CD4-positive, alpha-beta T cell (primary cell): ENCODE data around the gene TUBB3. TPM values are rescaled to one million over a fixed set of nuclear protein-coding genes. Genes with fewer than 3 reads are reported as not detected.

Experiments used
- ATAC-seq: fragments of 200-7000 bp; cut with Tn5 transposase; one replicate; pipeline ENCODE4 v1.10.0; 2022; ENCODE audit warnings: mild to moderate bottlenecking; ENCODE audit not compliant: poor library complexity
- CTCF ChIA-PET: fragments of 350-600 bp; sonication (Branson Sonifier 250); formaldehyde crosslinking; loops from one replicate; lab custom pipeline; 2021; ENCODE audit warnings: antibody characterized with exemption, inconsistent platforms; lab: Charles Lee
- POLR2A ChIA-PET: fragments of 350-600 bp; sonication (Branson Sonifier 250); formaldehyde crosslinking; loops from one replicate; lab custom pipeline; 2021; ENCODE audit warnings: antibody characterized with exemption, inconsistent platforms; lab: Charles Lee
- DNase-seq, 14 experiments: peaks; one replicate each; pipeline ENCODE4 v3.0.0-alpha.2; 2013 to 2020; ENCODE audit warnings: mixed read lengths in 2 of 14
- H3K27ac ChIP-seq, 2 donors: one replicate each; pipeline versions ENCODE4 v1.5.1 to v1.7.0; 2013; ENCODE audit warnings: low read length in 2 of 2, low read depth in 1 of 2, mild to moderate bottlenecking in 1 of 2
- H3K27me3 ChIP-seq, 2 experiments: 1 replicate in 1 of 2; 2 replicates in 1 of 2; pipeline versions ENCODE4 v1.6.1 to v1.7.0; 2013; ENCODE audit warnings: low read length in 2 of 2, control low read depth in 1 of 2, mild to moderate bottlenecking in 1 of 2, moderate library complexity in 1 of 2; ENCODE audit not compliant: insufficient read depth in 2 of 2, control insufficient read depth in 1 of 2
- H3K36me3 ChIP-seq: one replicate; pipeline ENCODE4 v1.6.1; 2013; ENCODE audit warnings: low read length, control low read depth; ENCODE audit not compliant: insufficient read depth
- H3K4me1 ChIP-seq: one replicate; pipeline ENCODE4 v1.6.1; 2013; ENCODE audit warnings: low read length, control low read depth; ENCODE audit not compliant: insufficient read depth
- H3K4me3 ChIP-seq: one replicate; pipeline ENCODE4 v1.5.1; 2013; ENCODE audit warnings: mild to moderate bottlenecking, low read length, moderate library complexity
- H3K9me3 ChIP-seq, 2 experiments: 1 replicate in 1 of 2; 2 replicates in 1 of 2; pipeline versions ENCODE4 v1.6.1 to v1.7.0; 2013; ENCODE audit warnings: low read length in 2 of 2, mild to moderate bottlenecking in 2 of 2, control low read depth in 1 of 2, moderate library complexity in 1 of 2; ENCODE audit not compliant: control insufficient read depth in 1 of 2, insufficient read depth in 1 of 2
- H3K27ac Mint-ChIP-seq: one replicate; pipeline ENCODE4 v1.8.0; 2020; ENCODE audit warnings: mixed read lengths
- H3K27me3 Mint-ChIP-seq: one replicate; pipeline ENCODE4 v1.8.0; 2021; ENCODE audit warnings: mixed read lengths
- H3K36me3 Mint-ChIP-seq: one replicate; pipeline ENCODE4 v1.8.0; 2021; ENCODE audit warnings: low read depth, mixed read lengths
- H3K4me1 Mint-ChIP-seq: one replicate; pipeline ENCODE4 v1.8.0; 2021; ENCODE audit warnings: low read depth, mixed read lengths
- H3K4me3 Mint-ChIP-seq: one replicate; pipeline ENCODE4 v1.8.0; 2020; ENCODE audit warnings: mild to moderate bottlenecking, mixed read lengths
- H3K9me3 Mint-ChIP-seq: one replicate; pipeline ENCODE4 v1.8.0; 2020; ENCODE audit warnings: mixed read lengths
- CTCF ChIP-seq: fragments of 200-600 bp; IDR thresholded peaks from one replicate; pipeline ENCODE4 v1.8.0; 2022; ENCODE audit warnings: antibody characterized with exemption, mild to moderate bottlenecking
- intact Hi-C, 2 experiments: fragments of 100-400 bp; cut with DNase I in 1 of 2; cut with micrococcal nuclease in 1 of 2; formaldehyde crosslinking; loops; one replicate each; pipeline versions ENCODE4 v1.15.1 to v1.9.0; 2023 to 2025; cut with DNase I, micrococcal nuclease
- total RNA-seq, 174 experiments: library from RNA in 2 of 174; stranded (reverse) in 2 of 174; gene quantifications; one replicate each; pipeline ENCODE4 v1.2.3 and lab custom pipeline; 2021 to 2026

TUBB3 gene
- total RNA-seq, 2 experiments from 2014 or later = 0.78 to 0.88 TPM

- Histone ChIP-seq H3K27ac (no peak overlapping the region), H3K27me3 (no peaks in the 10 kb centered on the region), H3K4me1 (peaks cover 11% of the 10 kb centered on the region), H3K36me3 (peaks cover 58% of the 10 kb centered on the region), H3K4me3 (no peak overlapping the region), H3K9me3 (no peaks in the 10 kb centered on the region)
- H3K9me3 Mint-ChIP-seq = no peaks in the 10 kb centered on the region
- no peaks in the 10 kb centered on the region for H3K27me3 Mint-ChIP-seq
- no peak for ATAC-seq
- no peak for TF ChIP-seq CTCF
- H3K4me3 Mint-ChIP-seq = no peak overlapping the region
- peaks cover 3% of the 10 kb centered on the region for H3K4me1 Mint-ChIP-seq
- H3K27ac Mint-ChIP-seq = no peak overlapping the region
- no peak for DNase-seq
- intact Hi-C loops = no loop called here
- ChIA-PET CTCF (interaction anchor here (1.2 to 1.4 kb wide), 3 partner anchors 10 to 209 kb away, joined by 3 to 6 read pairs (median 3); partner anchors contain the start of gene MC1R), POLR2A (interaction anchor here (0.9 to 1.6 kb wide), 2 partner anchors 35 to 208 kb away, joined by 4 to 6 read pairs; partner anchors contain the start of gene TCF25)
- peaks cover 53% of the 10 kb centered on the region for H3K36me3 Mint-ChIP-seq
These were observed 14.9 kb upstream of the TUBB3 start for GRCh38 chr16:89908236-89908635.

DNA sequence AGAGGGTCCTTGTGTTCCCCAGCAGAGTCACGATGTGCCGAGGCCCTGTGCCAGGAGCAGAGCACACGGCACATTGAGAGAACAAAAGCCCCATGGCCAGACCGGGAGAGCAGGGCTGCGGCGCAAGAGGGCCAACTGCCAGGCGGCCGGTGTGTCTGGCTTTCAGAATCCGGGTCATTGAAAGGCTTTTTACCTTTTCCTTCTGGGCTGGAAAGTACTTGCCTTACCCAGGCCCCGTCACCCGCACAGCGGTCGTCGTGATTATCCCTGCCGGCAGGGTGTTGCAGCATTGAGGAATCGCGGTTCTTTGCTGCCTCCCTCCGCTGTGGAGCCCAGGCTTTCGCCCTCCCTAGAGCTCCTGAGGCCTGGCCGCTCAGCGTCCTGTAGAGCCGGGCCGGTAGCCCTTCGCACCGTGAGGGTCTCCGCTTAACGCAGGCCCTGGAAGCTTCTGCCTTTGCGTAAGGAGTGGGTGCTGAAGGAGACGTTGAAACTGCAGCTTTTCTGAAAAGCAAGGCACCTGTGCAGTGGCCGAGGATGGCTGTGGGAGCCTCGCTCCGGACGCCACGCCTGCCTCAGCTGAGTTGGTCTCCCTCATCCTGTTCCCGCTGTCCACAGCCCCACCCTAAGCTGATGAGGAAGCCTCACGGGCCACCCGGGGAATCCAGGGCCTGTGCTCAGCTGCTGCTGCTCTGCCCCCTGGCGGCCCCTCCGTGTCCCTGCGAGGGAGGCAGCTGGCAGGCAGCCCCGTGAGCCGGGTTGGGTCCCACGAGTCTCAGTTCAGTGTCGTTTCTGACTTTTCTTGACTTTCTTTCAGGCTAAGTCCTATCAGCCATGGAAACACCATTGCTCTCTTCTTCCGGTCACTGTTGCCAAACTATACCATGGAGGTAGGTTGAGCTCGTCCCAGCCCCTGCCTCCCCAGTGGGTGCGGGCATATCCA lies 13.1 kb upstream of the TUBB3 start:
- Mint-ChIP-seq H3K27ac (no peak overlapping the region), H3K9me3 (no peaks in the 10 kb centered on the region), H3K4me3 (no peak overlapping the region), H3K36me3 (peaks cover 40% of the 10 kb centered on the region), H3K27me3 (no peaks in the 10 kb centered on the region), H3K4me1 (peaks cover 3% of the 10 kb centered on the region)
- peak; percentile 83 for TF ChIP-seq CTCF
- ChIA-PET CTCF (interaction anchor here (0.6 to 2.1 kb wide), 15 partner anchors 9 to 210 kb away, joined by 3 to 12 read pairs (median 4); partner anchors contain the start of genes DEF8, MC1R and TCF25), POLR2A (interaction anchor here (0.8 to 1.7 kb wide), 6 partner anchors 9 to 210 kb away, joined by 3 to 11 read pairs (median 4); partner anchors contain the start of genes MC1R, SPATA2L and TCF25)
- peaks cover 11% of the 10 kb centered on the region for H3K4me1 ChIP-seq
- no peaks in the 10 kb centered on the region for H3K27me3 ChIP-seq
- ATAC-seq (peak; percentile 85), DNase-seq (peak; percentile 51 to 84 (median 64))
- no peaks in the 10 kb centered on the region for H3K9me3 ChIP-seq
- H3K36me3 ChIP-seq = peaks cover 43% of the 10 kb centered on the region
- no peak overlapping the region for H3K4me3 ChIP-seq
- H3K27ac ChIP-seq = no peak overlapping the region
- intact Hi-C loops = loop anchor here (1.0 to 2.0 kb wide), 2 partner anchors 204 to 209 kb away; partner anchors contain the start of gene SPATA2L (in 1 of the 2)

DNA sequence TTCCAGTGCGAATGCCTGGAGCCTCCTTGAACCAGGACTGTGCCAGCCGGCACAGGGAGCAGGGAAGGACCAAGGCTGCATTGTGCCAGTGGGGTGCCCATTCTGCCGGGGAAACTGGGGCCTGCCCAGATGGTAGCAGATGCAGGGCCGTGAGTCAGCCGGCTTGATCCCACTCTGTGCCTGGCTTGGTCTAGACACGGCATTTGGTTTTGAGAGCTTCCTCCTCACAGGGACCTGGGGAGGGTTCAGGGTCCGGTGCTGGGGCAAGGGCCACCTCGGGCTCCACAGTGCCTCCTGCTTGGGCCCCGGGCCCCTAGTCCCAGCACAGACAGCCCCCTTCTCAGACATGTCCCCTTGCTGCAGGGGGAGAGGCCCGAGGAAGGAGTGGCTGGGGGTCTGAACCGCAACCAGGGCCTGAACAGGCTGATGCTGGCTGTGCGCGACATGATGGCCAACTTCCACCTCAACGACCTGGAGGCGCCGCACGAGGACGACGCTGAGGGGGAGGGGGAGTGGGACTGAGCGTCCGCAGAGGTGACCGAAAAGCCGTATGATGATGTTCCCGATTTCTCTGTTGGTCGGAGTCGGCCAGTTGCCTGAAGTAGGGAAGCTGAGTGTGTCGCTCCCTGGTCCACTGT lies 12.3 kb upstream of the TUBB3 start:
- Histone ChIP-seq H3K4me3 (no peak overlapping the region), H3K36me3 (peaks cover 35% of the 10 kb centered on the region), H3K27ac (no peak overlapping the region), H3K9me3 (no peaks in the 10 kb centered on the region), H3K27me3 (no peaks in the 10 kb centered on the region), H3K4me1 (peaks cover 14% of the 10 kb centered on the region)
- ATAC-seq (peak; percentile 10), DNase-seq (no peak)
- no peak for TF ChIP-seq CTCF
- ChIA-PET CTCF (interaction anchor here (0.9 to 2.1 kb wide), 12 partner anchors 8 to 211 kb away, joined by 3 to 12 read pairs (median 4); partner anchors contain the start of genes MC1R and TCF25), POLR2A (interaction anchor here (1.2 to 1.7 kb wide), 4 partner anchors 8 to 211 kb away, joined by 4 to 11 read pairs (median 5); partner anchors contain the start of genes MC1R and SPATA2L)
- Mint-ChIP-seq H3K36me3 (peaks cover 33% of the 10 kb centered on the region), H3K9me3 (no peaks in the 10 kb centered on the region), H3K4me1 (peaks cover 3% of the 10 kb centered on the region), H3K4me3 (no peak overlapping the region), H3K27ac (no peak overlapping the region), H3K27me3 (no peaks in the 10 kb centered on the region)
- intact Hi-C loops = loop anchor here (1.0 to 2.0 kb wide), 2 partner anchors 205 to 210 kb away; partner anchors contain the start of gene SPATA2L (in 1 of the 2)
